HG03378 (cell line): ENCODE data around the gene PTPRN2.
"Not testable (repeated sequence)": the region's sequence is repeated elsewhere in the genome, so short reads cannot be mapped to it uniquely, and the experiment has no call there.

Experiments
- ATAC-seq: cut with Tn5 transposase; IDR thresholded peaks from one replicate; pipeline ENCODE4 v1.9.1; 2021; ENCODE audit warnings: mild to moderate bottlenecking, moderate library complexity; ENCODE audit not compliant: unreplicated experiment

Gene PTPRN2

GRCh38 chr7:158391141-158391540 is 196.5 kb downstream of the PTPRN2 start:
- ATAC-seq = no peak

GRCh38 chr7:158390460-158390859 is 197.2 kb downstream of the PTPRN2 start:
- no peak for ATAC-seq

- ATAC-seq = no peak
Observed at GRCh38 chr7:158389514-158390425, 197.9 kb downstream of the PTPRN2 start.

- ATAC-seq = no peak
Observed at GRCh38 chr7:158388928-158389327, 198.7 kb downstream of the PTPRN2 start.

GRCh38 chr7:158388072-158388471 is 199.6 kb downstream of the PTPRN2 start:
- no peak for ATAC-seq

- no peak for ATAC-seq
Observed at GRCh38 chr7:158387546-158387891, 200.1 kb downstream of the PTPRN2 start.

- ATAC-seq = no peak
Observed at GRCh38 chr7:158386866-158387545, 200.6 kb downstream of the PTPRN2 start.

GRCh38 chr7:158386355-158386618 is 201.3 kb downstream of the PTPRN2 start:
- ATAC-seq = no peak

GRCh38 chr7:158385496-158386354 is 201.9 kb downstream of the PTPRN2 start:
- ATAC-seq = not testable (repeated sequence)

- ATAC-seq = no peak
Observed at GRCh38 chr7:158384746-158385145, 202.9 kb downstream of the PTPRN2 start.

GRCh38 chr7:158383665-158384064 is 204.0 kb downstream of the PTPRN2 start:
- ATAC-seq = no peak

GRCh38 chr7:158382363-158383254 is 205.0 kb downstream of the PTPRN2 start:
- no peak for ATAC-seq

GRCh38 chr7:158381956-158382355 is 205.7 kb downstream of the PTPRN2 start:
- no peak for ATAC-seq

- ATAC-seq = no peak
Observed at GRCh38 chr7:158378978-158379377, 208.6 kb downstream of the PTPRN2 start.

- ATAC-seq = no peak
Observed at GRCh38 chr7:158377800-158378623, 209.6 kb downstream of the PTPRN2 start.

- ATAC-seq = not testable (repeated sequence)
Observed at GRCh38 chr7:158376839-158377186, 210.8 kb downstream of the PTPRN2 start.

- not testable (repeated sequence) for ATAC-seq
Observed at GRCh38 chr7:158376146-158376838, 211.3 kb downstream of the PTPRN2 start.

GRCh38 chr7:158375034-158375433 is 212.6 kb downstream of the PTPRN2 start:
- no peak for ATAC-seq

GRCh38 chr7:158374586-158374985 is 213.0 kb downstream of the PTPRN2 start:
- no peak for ATAC-seq
